Activated naive CD8-positive, alpha-beta T cell (primary cell): Measurements from ENCODE around the gene OPN1SW.

Experiments used
- H3K27ac Mint-ChIP-seq: one replicate; pipeline ENCODE4 v1.8.0; 2021; ENCODE audit warnings: mixed read lengths
- H3K27me3 Mint-ChIP-seq: one replicate; pipeline ENCODE4 v1.8.0; 2021; ENCODE audit warnings: mixed read lengths
- H3K36me3 Mint-ChIP-seq: one replicate; pipeline ENCODE4 v1.8.0; 2021; ENCODE audit warnings: mixed read lengths
- H3K4me1 Mint-ChIP-seq: one replicate; pipeline ENCODE4 v1.8.0; 2021; ENCODE audit warnings: low read depth, mixed read lengths
- H3K4me3 Mint-ChIP-seq: one replicate; pipeline ENCODE4 v1.8.0; 2021; ENCODE audit warnings: mild to moderate bottlenecking, mixed read lengths
- H3K9me3 Mint-ChIP-seq: one replicate; pipeline ENCODE4 v1.8.0; 2021; ENCODE audit warnings: low read depth, mixed read lengths

Gene OPN1SW

GRCh38 chr7:128775744-128776474, at the start of gene OPN1SW:
OPN1SW (minus strand) TSS chr7:128775794; CDS start chr7:128775781, 13 bp downstream.
- H3K4me3 Mint-ChIP-seq: no peak within 1 kb of the TSS
- no peak within 1 kb of the TSS for H3K27ac Mint-ChIP-seq
- peaks cover 2% of the 10 kb centered on the region for H3K27me3 Mint-ChIP-seq
- peaks cover 12% of the 10 kb centered on the region for H3K4me1 Mint-ChIP-seq
- H3K9me3 Mint-ChIP-seq: peaks cover 6% of the 10 kb centered on the region
- H3K36me3 Mint-ChIP-seq: peaks cover 16% of the 10 kb centered on the region

GRCh38 chr7:128821724-128822123, 46.1 kb upstream of the OPN1SW start:
- Mint-ChIP-seq H3K9me3 (no peaks in the 10 kb centered on the region), H3K36me3 (no peaks in the 10 kb centered on the region), H3K4me1 (peaks cover 20% of the 10 kb centered on the region), H3K27me3 (peaks cover 4% of the 10 kb centered on the region), H3K27ac (no peak overlapping the region), H3K4me3 (no peak overlapping the region)

GRCh38 chr7:128818694-128819093, 43.1 kb upstream of the OPN1SW start:
- Mint-ChIP-seq H3K4me1 (peaks cover 20% of the 10 kb centered on the region), H3K9me3 (no peaks in the 10 kb centered on the region), H3K27me3 (no peaks in the 10 kb centered on the region), H3K36me3 (no peaks in the 10 kb centered on the region), H3K27ac (no peak overlapping the region), H3K4me3 (no peak overlapping the region)

- Mint-ChIP-seq H3K9me3 (no peaks in the 10 kb centered on the region), H3K4me3 (no peak overlapping the region), H3K27me3 (no peaks in the 10 kb centered on the region), H3K36me3 (no peaks in the 10 kb centered on the region), H3K27ac (no peak overlapping the region), H3K4me1 (peaks cover 17% of the 10 kb centered on the region)
These were observed 39.8 kb upstream of the OPN1SW start for GRCh38 chr7:128815289-128815942.

- Mint-ChIP-seq H3K27ac (no peak overlapping the region), H3K4me1 (peaks cover 8% of the 10 kb centered on the region)
These were observed 38.9 kb upstream of the OPN1SW start for GRCh38 chr7:128814499-128814898.

GRCh38 chr7:128812514-128813168, 37.0 kb upstream of the OPN1SW start:
- no peak overlapping the region for H3K27ac Mint-ChIP-seq
- no peaks in the 10 kb centered on the region for H3K4me1 Mint-ChIP-seq
- H3K9me3 Mint-ChIP-seq: no peaks in the 10 kb centered on the region
- no peaks in the 10 kb centered on the region for H3K27me3 Mint-ChIP-seq
- no peaks in the 10 kb centered on the region for H3K36me3 Mint-ChIP-seq
- H3K4me3 Mint-ChIP-seq: no peak overlapping the region

More at GRCh38 chr7:128814499-128814898, 38.9 kb upstream of the OPN1SW start:
- Mint-ChIP-seq H3K36me3 (no peaks in the 10 kb centered on the region), H3K27me3 (no peaks in the 10 kb centered on the region), H3K9me3 (no peaks in the 10 kb centered on the region), H3K4me3 (no peak overlapping the region)

GRCh38 chr7:128811631-128812430, 36.2 kb upstream of the OPN1SW start:
- no peaks in the 10 kb centered on the region for H3K9me3 Mint-ChIP-seq
- H3K36me3 Mint-ChIP-seq: no peaks in the 10 kb centered on the region
- H3K27ac Mint-ChIP-seq: no peak overlapping the region

GRCh38 chr7:128810997-128811396, 35.4 kb upstream of the OPN1SW start:
- Mint-ChIP-seq H3K27ac (no peak overlapping the region), H3K4me3 (no peak overlapping the region), H3K9me3 (no peaks in the 10 kb centered on the region), H3K4me1 (no peaks in the 10 kb centered on the region), H3K27me3 (no peaks in the 10 kb centered on the region), H3K36me3 (peaks cover 4% of the 10 kb centered on the region)

More at GRCh38 chr7:128811631-128812430, 36.2 kb upstream of the OPN1SW start:
- no peaks in the 10 kb centered on the region for H3K27me3 Mint-ChIP-seq
- H3K4me1 Mint-ChIP-seq: no peaks in the 10 kb centered on the region
- H3K4me3 Mint-ChIP-seq: no peak overlapping the region

GRCh38 chr7:128810473-128810872, 34.9 kb upstream of the OPN1SW start:
- Mint-ChIP-seq H3K27ac (no peak overlapping the region), H3K4me1 (no peaks in the 10 kb centered on the region), H3K27me3 (no peaks in the 10 kb centered on the region), H3K4me3 (no peak overlapping the region), H3K36me3 (peaks cover 4% of the 10 kb centered on the region), H3K9me3 (no peaks in the 10 kb centered on the region)

GRCh38 chr7:128809363-128809762, 33.8 kb upstream of the OPN1SW start:
- no peaks in the 10 kb centered on the region for H3K4me1 Mint-ChIP-seq
- no peak overlapping the region for H3K27ac Mint-ChIP-seq
- no peaks in the 10 kb centered on the region for H3K27me3 Mint-ChIP-seq
- H3K36me3 Mint-ChIP-seq: peaks cover 4% of the 10 kb centered on the region
- H3K9me3 Mint-ChIP-seq: no peaks in the 10 kb centered on the region
- H3K4me3 Mint-ChIP-seq: no peak overlapping the region

- no peaks in the 10 kb centered on the region for H3K9me3 Mint-ChIP-seq
- peaks cover 4% of the 10 kb centered on the region for H3K36me3 Mint-ChIP-seq
- no peak overlapping the region for H3K4me3 Mint-ChIP-seq
- H3K27me3 Mint-ChIP-seq: no peaks in the 10 kb centered on the region
- no peak overlapping the region for H3K27ac Mint-ChIP-seq
- no peaks in the 10 kb centered on the region for H3K4me1 Mint-ChIP-seq
These were observed 31.6 kb upstream of the OPN1SW start for GRCh38 chr7:128807191-128807590.

GRCh38 chr7:128805225-128805624, 29.6 kb upstream of the OPN1SW start:
- no peaks in the 10 kb centered on the region for H3K4me1 Mint-ChIP-seq
- no peaks in the 10 kb centered on the region for H3K27me3 Mint-ChIP-seq
- peaks cover 9% of the 10 kb centered on the region for H3K36me3 Mint-ChIP-seq
- no peak overlapping the region for H3K27ac Mint-ChIP-seq
- H3K4me3 Mint-ChIP-seq: no peak overlapping the region
- no peaks in the 10 kb centered on the region for H3K9me3 Mint-ChIP-seq

- H3K36me3 Mint-ChIP-seq: peaks cover 9% of the 10 kb centered on the region
- no peaks in the 10 kb centered on the region for H3K9me3 Mint-ChIP-seq
- H3K4me1 Mint-ChIP-seq: no peaks in the 10 kb centered on the region
- no peak overlapping the region for H3K4me3 Mint-ChIP-seq
- no peaks in the 10 kb centered on the region for H3K27me3 Mint-ChIP-seq
- no peak overlapping the region for H3K27ac Mint-ChIP-seq
These were observed 28.9 kb upstream of the OPN1SW start for GRCh38 chr7:128804484-128804883.

- H3K4me3 Mint-ChIP-seq: no peak overlapping the region
- no peaks in the 10 kb centered on the region for H3K9me3 Mint-ChIP-seq
- H3K27ac Mint-ChIP-seq: no peak overlapping the region
- H3K36me3 Mint-ChIP-seq: peaks cover 16% of the 10 kb centered on the region
- no peaks in the 10 kb centered on the region for H3K27me3 Mint-ChIP-seq
- H3K4me1 Mint-ChIP-seq: no peaks in the 10 kb centered on the region
These were observed 26.2 kb upstream of the OPN1SW start for GRCh38 chr7:128801667-128802418.
